IPS-NIHi7 (cell line): ENCODE measurements around the gene PLEKHM3.
A peak's percentile ranks its signal among the peaks of the same experiment; 100 is the strongest.
"Not testable (repeated sequence)": the region's sequence is repeated elsewhere in the genome, so short reads cannot be mapped to it uniquely, and the experiment has no call there.

Experiments
- DNase-seq: peaks from one replicate; pipeline ENCODE4 v3.0.0; 2012; ENCODE audit warnings: mixed read lengths; ENCODE audit errors: extremely low spot score

The PLEKHM3 gene

DNA sequence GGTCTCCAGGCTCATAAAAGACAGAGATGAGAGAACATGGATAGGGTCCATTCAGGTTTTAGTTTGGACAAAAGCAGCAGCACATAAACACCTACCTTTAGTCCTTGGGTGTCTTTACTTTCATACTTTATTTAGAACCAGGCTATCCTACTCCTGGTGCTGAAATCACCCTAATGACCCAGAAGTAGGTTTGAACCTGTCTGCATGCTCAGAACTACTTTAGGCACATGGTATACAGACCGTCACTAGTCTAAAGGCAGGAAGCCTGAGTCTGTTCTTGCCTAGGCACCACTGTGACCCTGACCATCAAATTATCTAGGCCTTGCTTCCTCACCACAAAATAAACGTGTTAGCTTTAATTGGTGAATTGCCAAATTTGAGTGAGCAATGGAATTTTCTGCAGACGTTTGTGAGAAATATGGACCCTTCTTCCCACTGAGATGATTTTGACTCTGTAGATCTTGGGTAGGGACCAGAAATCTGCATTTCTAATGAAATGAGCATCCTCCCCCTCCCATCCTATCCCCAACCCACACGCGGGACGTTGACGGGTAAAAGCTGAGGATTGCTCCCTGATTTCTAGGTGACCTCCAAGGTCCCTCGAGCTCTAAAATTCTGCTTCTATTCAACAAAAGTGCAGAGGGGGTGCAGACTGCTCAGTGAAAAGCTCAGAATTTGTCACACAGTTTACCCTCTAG, 75.1 kb downstream of the PLEKHM3 start:
- no peak for DNase-seq

DNA sequence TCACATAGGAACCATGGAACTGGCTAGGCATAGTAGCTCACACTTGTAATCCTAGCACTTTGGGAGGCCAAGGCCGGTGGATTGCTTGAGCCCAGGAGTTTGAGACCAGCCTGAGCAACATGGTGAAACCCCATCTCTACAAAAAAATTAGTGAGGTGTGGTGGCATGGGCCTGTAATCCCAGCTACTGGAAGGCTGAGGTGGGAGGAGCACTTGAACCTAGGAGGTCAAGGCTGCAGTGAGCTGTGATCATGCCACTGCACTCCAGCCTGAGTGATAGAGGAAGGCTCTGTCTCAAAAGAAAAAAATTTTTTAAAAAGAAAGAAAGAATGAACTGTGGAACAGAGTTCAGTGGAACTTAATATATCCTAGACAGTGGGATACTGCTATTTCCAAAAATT, 76.1 kb downstream of the PLEKHM3 start:
- DNase-seq: not testable (repeated sequence)

DNA sequence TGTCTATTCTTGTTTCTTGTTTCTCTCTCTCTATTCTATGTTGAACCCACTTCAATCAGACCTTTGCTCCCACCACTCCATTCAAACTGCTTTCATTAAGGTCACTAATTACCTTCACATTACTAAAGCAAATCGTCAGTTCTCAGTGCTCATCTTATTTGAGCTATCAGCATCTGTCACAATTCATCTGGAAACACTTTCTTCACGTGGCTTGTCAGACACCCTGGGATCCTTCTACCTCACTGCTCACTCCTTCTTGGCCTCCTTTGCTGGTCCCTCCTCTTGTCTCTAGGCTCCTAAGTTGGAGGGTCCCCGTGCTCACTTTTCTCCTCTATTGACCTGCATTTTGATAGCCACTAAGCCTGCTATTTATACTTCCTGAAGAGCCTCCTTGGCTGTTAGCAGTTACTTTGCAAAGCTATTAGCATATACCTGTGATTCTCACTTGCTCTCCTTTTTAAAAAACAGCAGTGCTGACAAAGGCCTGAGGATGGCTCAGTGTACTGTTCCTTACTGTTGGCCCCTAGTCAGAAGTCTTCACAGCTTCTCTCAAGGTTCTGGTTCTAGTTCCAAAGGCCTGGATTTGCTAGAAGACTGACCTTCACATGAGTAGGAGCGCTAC, 80.2 kb downstream of the PLEKHM3 start:
- peak; percentile 28 for DNase-seq

DNA sequence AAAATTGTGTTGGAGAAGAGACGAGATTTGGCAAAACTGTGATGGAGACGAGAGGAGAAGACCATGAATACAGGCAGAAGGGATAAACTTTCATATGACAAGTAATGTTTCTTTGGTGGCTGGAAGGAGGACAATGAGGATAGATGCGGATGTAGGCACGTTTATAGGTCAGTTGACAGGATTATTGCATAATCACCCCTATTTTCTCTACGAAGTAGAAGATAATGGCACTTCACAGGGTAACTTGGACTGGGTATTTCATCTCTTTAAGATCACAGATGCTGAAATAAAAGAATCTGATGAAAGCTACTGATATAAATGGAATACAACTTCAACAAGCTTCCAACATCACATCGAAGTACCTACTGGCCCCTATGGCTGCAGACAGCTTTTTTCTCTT, 81.0 kb downstream of the PLEKHM3 start:
- no peak for DNase-seq

DNA sequence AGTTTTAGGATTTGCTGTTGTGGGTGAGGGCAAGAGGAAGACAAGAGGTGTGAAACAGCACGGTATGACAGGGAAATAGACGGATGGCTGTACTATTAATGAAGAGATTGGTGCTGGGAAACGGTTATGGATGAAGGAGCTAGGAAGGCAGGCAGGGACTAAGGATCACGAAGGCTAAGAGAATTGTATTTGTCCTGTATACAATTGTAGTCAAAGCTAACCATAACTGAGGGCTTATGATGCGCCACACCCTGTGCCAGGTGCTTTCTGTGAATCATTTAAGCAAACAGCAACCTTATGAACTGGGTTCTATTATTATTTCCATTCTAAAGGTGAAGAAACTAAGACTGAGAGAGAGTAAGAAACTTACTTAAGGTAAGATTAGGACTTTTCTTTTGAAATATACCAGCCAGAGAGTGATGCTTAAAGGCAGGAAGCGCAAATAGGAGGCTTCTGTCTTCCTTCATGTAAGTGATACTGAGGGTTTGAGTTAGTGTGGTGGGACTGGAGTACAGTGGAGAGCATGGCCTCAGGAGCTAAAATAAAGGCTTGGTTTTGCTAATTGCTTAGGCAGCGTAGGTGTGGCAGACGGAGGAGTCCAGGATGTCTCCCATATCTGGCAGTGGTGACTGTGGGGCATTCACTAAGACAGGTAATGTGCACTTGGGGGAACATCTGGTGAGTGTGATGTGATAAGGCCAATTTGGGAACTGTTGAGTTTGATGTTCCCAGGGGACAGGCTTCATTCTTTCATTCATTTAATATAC, 85.8 kb downstream of the PLEKHM3 start:
- DNase-seq: no peak

DNA sequence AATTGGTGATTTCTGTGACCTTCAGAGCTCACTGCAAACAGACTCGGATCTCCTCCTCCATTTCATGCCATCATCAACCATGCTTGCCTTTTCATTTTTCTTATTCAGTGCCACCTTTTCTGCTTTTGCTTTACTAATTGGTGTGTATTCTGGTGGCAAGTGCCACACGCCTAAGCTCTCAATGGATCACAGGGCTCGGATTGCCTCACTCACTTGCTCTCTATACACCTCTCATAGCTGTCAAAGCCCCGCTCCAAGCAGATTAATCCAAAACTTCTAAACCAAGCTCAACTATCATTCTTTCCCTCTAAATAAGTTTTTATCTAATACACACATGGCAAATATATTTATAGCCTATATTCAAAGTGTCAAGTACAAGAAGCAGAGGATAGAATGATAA, 86.4 kb downstream of the PLEKHM3 start:
- DNase-seq: no peak

DNA sequence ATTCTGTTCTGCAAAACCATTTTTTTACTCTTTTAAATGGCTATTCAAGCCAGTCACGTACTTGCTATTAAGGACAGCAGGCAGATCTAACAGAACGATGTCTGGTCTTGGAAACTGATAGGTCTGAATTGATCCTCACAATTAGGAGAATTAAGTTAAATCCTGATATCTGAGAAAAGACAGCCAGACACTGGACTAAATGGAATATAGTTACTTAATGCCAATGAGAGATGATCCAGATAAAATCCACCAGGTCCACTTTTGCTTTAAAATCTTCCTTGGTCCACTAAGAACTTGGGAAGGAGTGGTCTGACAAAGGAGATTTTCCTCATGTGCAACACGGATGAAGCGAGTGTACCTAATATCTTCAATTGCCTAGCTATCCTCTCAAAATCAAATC, 86.9 kb downstream of the PLEKHM3 start:
- no peak for DNase-seq

DNA sequence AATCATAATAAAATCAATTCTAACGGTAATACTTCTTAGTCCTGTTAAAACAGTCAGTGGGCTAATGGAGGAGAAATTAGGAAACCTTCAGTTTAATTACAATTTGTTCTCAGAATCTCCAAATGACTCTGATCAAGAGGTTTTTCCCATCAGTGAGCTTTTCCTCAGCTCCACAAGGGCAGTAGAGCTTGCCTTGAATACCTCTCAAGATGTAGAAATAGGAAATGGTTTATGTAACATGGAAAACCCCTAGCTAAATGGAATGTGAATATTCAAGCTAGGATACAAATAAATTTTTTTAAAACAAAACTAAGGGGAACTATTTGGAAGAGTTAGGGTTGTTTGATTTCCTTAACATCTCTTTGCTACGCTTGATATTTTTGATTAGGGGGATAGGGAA, 87.5 kb downstream of the PLEKHM3 start:
- DNase-seq: no peak

DNA sequence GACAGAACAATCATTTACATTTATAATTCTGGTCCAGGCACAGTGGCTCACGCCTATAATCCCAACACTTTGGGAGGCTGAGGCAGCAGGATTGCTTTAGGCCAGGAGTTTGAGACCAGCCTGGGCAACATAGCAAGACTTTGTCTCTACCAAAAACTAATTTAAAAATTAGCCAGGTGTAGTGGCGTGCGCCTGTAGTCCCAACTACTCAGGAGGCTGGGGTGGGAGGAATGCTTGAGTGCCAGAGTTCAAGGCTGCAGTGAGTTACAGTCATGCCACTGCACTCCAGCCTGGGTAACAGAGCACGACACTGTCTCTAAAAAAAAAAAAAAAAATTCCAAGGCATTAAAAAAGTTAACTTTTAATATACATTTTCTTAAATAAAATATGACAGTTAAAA, 88.1 kb downstream of the PLEKHM3 start:
- no peak for DNase-seq

DNA sequence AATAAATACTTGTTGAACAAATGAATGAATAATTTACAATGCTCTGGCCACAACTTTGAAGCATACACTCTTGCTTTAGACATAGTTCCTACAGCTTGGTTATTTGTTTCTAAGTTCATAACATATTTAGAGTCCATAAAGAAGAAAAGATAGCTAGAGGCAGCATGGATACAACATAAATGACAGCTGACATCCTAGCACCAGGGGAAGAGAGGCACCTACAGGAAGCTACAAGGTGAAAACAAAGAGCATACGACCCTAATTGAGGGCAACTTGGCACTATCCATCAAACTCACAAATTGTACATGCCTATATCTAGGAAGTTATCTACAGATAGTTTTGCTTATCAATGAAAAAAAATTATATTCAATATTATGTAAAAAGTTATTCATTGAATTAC, 88.9 kb downstream of the PLEKHM3 start:
- no peak for DNase-seq

DNA sequence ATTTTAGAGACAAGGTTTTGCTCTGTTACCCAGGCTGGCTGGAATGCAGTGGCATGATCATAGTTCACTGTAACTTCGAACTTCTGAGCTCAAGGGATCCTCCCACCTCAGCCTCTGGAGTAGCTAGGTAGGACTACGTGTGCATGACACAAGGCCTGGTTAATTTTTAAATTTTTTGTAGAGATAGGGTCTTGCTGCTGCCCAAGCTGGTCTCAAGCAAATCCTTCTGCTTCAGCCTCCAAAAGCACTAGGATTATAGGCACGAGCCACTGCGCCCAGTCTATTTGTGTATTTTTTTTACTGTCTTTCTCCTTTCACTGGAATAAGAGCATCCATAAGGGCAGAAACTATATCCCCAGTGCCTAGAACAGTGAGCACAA, 89.3 kb downstream of the PLEKHM3 start:
- no peak for DNase-seq

DNA sequence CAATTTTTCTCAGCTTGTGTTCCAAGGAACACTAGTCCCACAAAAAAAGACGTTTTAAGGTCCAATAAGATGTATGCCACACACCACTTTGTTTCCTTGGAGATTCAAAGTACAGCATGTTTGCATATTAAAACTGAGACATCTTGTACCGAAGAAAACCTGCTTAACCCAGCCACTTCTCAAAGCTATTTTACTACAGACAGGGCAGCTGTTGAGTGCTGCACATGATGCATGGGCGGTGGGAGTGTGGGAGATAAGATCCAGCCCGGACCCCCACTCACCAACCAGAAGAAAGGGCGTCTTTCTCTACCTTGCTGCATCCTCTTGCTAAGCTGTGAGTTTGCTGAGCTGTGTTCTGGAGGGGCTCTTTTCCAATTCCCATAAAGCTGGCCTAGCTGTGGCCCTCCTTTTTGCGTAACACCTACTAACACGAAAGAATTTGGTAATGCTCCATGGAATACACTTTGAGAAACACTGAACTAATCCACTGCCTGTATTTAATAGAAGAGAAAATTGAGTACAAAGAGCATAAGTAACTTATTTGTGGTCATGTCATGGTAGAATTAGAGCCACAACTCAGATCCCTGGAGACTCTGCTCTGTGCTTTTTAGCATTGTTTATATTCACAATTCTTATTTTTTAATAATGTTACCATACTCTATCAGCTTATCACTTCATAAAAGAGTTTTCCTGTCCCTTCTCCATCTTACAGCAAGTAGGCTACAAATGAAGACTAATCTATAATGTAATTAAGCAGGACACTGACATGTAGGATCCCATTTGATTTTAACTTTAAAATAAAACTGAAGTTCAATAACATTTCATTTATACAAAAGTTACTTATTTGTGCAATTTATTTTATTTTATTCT, 90.0 kb downstream of the PLEKHM3 start:
- DNase-seq: no peak

DNA sequence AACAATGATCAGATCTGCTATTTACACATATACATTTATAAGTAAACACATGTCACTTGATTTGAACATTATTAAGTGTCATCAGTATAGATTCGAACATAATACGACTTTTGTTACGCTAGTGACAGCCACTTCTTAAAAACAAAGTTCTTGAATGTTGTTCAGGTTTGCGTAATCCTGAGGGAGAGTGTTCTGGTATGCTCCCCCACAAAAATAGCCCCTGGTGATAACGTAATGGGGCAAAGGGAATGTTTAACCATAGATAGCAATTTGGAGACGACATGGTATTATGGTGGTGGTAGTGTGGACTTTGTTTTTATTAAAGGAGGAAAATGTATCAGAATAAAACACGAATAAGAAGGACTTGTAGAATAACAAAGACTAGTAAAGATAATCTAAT, 90.6 kb downstream of the PLEKHM3 start:
- no peak for DNase-seq

DNA sequence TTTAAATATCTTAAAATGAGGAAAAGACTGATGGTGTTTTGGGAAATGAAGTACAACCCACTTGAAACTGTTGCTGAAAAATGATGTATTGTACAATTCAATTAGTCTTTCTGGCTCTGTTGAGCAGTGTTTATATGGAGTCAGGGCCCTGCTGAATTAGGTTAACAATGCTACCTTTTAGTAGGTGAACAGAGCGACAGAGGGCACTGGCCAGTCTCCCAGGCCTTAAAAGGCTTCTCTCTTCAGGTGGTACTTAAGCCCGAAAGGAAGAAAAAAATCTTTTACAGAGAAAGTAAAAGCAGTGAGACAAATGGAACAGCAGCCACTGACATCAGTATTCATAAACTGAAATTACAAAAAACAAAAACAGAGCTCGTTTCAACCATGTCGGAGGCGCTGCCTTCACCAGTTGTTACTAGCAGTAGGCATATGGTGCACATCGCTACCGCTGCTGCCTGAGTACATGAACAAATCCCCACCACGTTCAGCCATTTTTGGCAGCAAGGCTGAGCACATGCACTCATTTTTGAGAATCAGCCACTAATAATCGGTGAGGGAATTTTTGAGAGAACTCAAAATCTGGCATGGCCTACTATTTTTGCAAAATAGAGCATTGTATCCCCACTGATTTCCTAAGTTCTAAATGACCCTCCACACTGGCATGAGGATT, 91.8 kb downstream of the PLEKHM3 start:
- DNase-seq: no peak

DNA sequence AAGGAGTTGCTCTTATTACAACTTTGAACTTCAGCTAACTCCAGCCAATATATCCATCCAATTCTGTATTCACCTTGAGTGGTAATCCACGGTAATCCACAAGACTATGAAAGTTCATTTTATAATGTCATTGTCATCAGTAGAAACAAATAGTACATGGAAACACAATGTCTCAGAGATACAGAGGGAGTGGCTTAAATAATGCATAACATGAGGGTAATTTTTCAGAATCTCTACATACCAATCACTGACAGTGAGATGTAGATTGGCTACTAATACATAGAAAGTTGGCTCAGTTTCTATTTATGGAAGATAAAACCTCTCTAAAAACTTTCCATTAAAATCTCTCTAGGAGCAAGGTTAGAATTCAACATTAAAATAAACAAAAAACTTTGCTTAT, 93.2 kb downstream of the PLEKHM3 start:
- DNase-seq: no peak

DNA sequence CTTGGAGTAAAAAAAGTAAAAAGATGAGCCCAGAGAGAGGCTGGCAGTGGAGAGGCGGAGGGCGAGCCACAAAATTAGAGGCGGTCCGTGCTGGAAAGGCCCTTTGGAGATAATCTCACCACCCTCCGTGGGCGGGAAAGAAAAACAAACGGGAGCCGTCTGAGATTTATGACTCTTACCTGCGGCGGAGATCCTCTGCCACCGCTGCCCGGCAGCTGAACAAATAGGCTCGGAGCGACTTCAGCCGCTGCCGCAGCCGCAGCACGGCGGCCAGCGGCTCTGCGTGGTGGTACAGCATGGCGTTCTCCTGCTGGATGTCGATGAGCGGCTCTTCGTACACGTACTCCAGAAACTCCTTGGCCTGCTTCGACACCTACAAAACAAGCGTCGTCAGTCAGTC, 94.6 kb downstream of the PLEKHM3 start:
- no peak for DNase-seq

DNA sequence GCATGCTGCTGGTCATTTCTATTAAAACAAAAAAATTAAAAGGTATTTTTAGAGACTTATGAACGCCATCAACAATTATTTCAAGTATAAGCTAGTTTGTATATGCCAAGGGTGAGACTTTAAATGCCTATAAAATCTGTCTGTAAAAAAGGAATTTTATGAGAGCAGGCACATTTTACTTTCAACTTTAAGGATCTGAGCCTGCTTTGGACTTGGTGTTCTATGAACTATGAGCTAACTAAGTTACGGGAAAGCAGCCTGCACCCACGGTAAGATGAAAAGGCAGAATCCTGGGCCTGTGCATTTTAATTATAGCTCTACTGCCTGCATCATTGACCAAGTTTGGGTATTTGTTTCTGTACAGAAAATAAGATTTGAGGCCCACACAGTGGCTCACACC, 95.4 kb downstream of the PLEKHM3 start:
- DNase-seq: no peak

DNA sequence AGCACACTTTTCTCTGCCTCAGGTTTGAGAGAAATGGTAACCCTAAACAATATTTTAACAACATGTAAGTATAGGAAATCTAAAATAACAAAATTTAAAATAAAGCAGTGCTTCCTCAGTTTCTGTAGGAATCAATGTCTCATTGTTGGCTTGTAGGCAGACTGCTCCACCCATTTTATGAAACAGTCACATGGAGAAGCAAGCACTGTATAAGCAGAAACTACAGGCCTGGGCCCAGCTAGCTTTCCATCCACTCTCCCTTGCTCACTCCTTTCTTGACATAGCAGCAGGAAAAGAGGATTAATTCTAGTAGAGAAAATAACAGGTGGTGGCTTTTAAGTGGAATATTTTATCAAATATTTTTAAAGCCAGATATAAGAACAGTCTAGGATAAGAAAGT, 97.2 kb downstream of the PLEKHM3 start:
- no peak for DNase-seq

DNA sequence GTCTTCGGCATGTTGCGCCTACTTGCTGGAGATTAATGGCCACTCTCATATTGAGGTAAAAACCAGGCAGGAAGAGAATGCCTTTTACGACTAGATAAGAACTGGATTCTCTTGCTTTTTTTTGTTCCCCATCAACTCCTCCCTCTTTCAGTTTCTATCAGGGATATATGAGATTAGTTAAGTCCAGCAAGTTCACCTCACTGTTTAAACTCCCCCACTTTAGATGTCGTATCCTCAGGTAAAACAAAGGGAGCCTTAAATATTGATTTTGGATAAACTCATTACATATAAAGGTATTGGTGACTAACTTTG, 98.4 kb downstream of the PLEKHM3 start:
- no peak for DNase-seq

DNA sequence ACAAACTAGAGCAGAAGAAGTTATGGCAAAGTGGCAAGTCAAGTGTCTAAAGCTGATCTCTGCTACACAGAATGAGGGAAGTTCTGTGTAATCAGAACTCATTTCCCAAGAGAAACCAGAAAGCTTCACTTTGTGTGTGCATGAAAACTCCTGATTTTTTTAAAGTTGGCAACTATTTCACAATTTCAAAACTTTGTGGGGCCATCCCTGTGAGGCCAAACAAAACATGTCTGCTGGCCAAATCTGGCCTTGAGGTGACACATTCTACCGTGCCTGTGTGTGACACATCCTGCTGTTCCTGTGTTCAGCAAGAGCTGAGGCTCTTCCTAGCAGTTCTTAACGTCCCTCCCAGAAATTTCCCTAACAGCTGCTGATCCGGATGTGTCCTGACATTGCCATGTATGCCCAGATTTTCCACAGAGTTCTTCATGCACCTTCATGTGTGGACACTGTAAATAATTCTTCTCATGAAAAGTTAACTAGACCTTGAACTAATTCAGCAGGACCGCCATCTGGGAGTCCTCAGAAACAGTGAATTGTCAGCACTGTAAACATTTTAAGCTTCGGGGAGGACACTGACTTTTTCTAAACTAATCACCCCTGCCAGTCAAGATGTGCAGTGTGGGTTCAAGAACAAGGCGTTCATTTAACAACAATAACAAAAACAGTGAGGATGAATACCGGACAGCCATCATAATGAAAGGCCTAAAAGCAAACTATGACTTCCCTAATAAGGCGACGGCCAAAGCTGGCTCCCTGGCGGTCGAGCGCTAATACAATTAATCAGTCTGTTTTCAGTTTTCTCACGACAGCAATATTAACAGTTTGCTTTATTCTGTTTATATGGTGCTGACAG, 99.0 kb downstream of the PLEKHM3 start:
- DNase-seq: no peak

DNA sequence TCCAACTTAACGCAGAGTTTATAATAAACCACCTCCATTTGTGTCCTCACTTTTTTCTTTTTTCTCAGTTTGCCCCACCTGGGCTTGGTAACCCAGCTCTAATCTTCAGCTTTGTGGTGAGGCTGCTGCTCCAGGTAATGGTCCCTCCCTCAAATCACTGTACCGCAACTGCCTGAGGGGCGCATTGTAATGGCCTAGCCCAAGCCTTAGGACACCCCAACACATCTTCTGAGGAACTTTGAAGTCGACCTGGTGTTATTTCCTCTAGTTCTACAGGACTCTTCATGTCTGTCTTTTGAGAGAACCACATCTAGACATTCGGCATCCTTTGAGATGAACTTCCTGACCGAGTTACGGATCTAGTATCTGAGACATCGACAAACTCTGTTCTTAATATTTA, 99.7 kb downstream of the PLEKHM3 start:
- DNase-seq: no peak
